HepG2 (cell line): ENCODE measurements around the gene MMP19. TPM values are rescaled to one million over a fixed set of nuclear protein-coding genes. Genes with fewer than 3 reads are reported as not detected.
A peak's percentile ranks its signal among the peaks of the same experiment; 100 is the strongest.

Experiments used
- CBFB ChIP-seq: sonication (generic); formaldehyde crosslinking; IDR thresholded peaks from 2 replicates; pipeline ENCODE4 v1.4.0; 2020; ENCODE audit warnings: missing genetic modification reagents
- DR1 ChIP-seq: sonication (generic); formaldehyde crosslinking; IDR thresholded peaks from 2 replicates; pipeline ENCODE4 v1.8.0; 2021; ENCODE audit warnings: mild to moderate bottlenecking, missing genetic modification reagents, inconsistent platforms
- FOXC1 ChIP-seq: sonication (generic); formaldehyde crosslinking; IDR thresholded peaks from 2 replicates; pipeline ENCODE4 v1.8.0; 2022; ENCODE audit warnings: mild to moderate bottlenecking, missing genetic modification reagents, borderline replicate concordance
- GTF3A ChIP-seq: sonication (generic); formaldehyde crosslinking; conservative IDR thresholded peaks from 2 replicates; pipeline ENCODE4 v1.4.0; 2020; ENCODE audit warnings: mild to moderate bottlenecking, missing genetic modification reagents
- HNRNPH1 ChIP-seq: fragments of 200-400 bp; formaldehyde crosslinking; optimal IDR thresholded peaks from 2 replicates; pipeline ENCODE3; 2017; ENCODE audit warnings: mild to moderate bottlenecking, low read depth, low read length
- KAT2B ChIP-seq: fragments of 150-350 bp; IDR thresholded peaks from 2 replicates; pipeline ENCODE4 v1.6.1; 2014; ENCODE audit warnings: low read depth, low read length, borderline replicate concordance
- KDM5B ChIP-seq: sonication (generic); formaldehyde crosslinking; IDR thresholded peaks from 2 replicates; pipeline ENCODE4 v1.4.0; 2020; ENCODE audit warnings: missing genetic modification reagents, mild to moderate bottlenecking, borderline replicate concordance
- NR2F6 ChIP-seq, 2 experiments: IDR thresholded peaks; 2 replicates each; pipeline ENCODE4 v1.6.1; 2016; ENCODE audit warnings: antibody characterized with exemption in 1 of 2, mild to moderate bottlenecking in 1 of 2
- SP2 ChIP-seq: sonication (generic); formaldehyde crosslinking; IDR thresholded peaks from 2 replicates; pipeline ENCODE4 v1.5.1; 2020; ENCODE audit warnings: mild to moderate bottlenecking, missing genetic modification reagents
- TRIM24 ChIP-seq: sonication (generic); formaldehyde crosslinking; IDR thresholded peaks from 2 replicates; pipeline ENCODE4 v1.8.0; 2022; ENCODE audit warnings: mild to moderate bottlenecking, missing genetic modification reagents
- ZMAT3 ChIP-seq: sonication (generic); formaldehyde crosslinking; conservative IDR thresholded peaks from 2 replicates; pipeline ENCODE4 v1.7.0; 2021; ENCODE audit warnings: missing genetic modification reagents
- ZNF138 ChIP-seq: sonication (generic); formaldehyde crosslinking; IDR thresholded peaks from 2 replicates; pipeline ENCODE4 v1.5.0; 2020; ENCODE audit warnings: mild to moderate bottlenecking, low read depth, missing genetic modification reagents
- ZNF333 ChIP-seq: sonication (generic); formaldehyde crosslinking; IDR thresholded peaks from 2 replicates; pipeline ENCODE4 v1.4.0; 2020; ENCODE audit warnings: mild to moderate bottlenecking, missing genetic modification reagents, borderline replicate concordance
- ZNF552 ChIP-seq: sonication (generic); formaldehyde crosslinking; IDR thresholded peaks from 2 replicates; pipeline ENCODE4 v1.9.0; 2022; ENCODE audit warnings: missing genetic modification reagents, mild to moderate bottlenecking, borderline replicate concordance
- ZNF616 ChIP-seq: sonication (generic); formaldehyde crosslinking; IDR thresholded peaks from 2 replicates; pipeline ENCODE4 v1.5.0; 2020; ENCODE audit warnings: low read depth, mild to moderate bottlenecking, missing genetic modification reagents
- ZNF781 ChIP-seq: sonication (generic); formaldehyde crosslinking; IDR thresholded peaks from 2 replicates; pipeline ENCODE4 v1.5.1; 2020; ENCODE audit warnings: borderline replicate concordance, mild to moderate bottlenecking, missing genetic modification reagents; ENCODE audit errors: not compliant biosample characterization
- ZNF788 ChIP-seq: sonication (generic); formaldehyde crosslinking; IDR thresholded peaks from 2 replicates; pipeline ENCODE4 v1.5.0; 2020; ENCODE audit warnings: mild to moderate bottlenecking, missing genetic modification reagents, borderline replicate concordance
- polyA plus RNA-seq, 8 experiments: library from polyadenylated mRNA; depleted of rRNA in 3 of 8; stranded (reverse) in 7 of 8; unstranded in 1 of 8; fragments of >200 nt; fragmentation: Illumina TruSeq in 4 of 8; extraction: Trizol in 4 of 8; gene quantifications; 2 replicates each; pipeline versions ENCODE4 v1.2.1 to v1.2.3, GENCODE V29; 2011 to 2016; ENCODE audit warnings: low read depth in 4 of 8, missing spikeins in 1 of 8, mixed read lengths in 1 of 8; ENCODE audit not compliant: insufficient read depth in 1 of 8
- total RNA-seq, 5 experiments: library from RNA; depleted of rRNA; stranded (reverse); fragments of >200 nt; fragmentation: Illumina TruSeq; extraction: Trizol; gene quantifications; 2 replicates each; pipeline ENCODE4 v1.2.3, GENCODE V29; 2016; ENCODE audit warnings: low read depth in 1 of 5
- TF ChIP-seq, protein P1 (sequence below): sonication (generic); formaldehyde crosslinking; IDR thresholded peaks from 2 replicates; pipeline ENCODE4 v1.5.0; 2020; ENCODE audit warnings: mild to moderate bottlenecking, missing genetic modification reagents, borderline replicate concordance
- TF ChIP-seq, protein P2 (sequence below): sonication (generic); formaldehyde crosslinking; IDR thresholded peaks from 2 replicates; pipeline ENCODE4 v1.5.0; 2020; ENCODE audit warnings: missing genetic modification reagents

MMP19 gene
- total and polyA plus RNA-seq, 2 of the 13 experiments (the other 11 are each of a cell fraction or from before 2014, with no cell fraction given) = 0.07 to 0.08 TPM

DNA sequence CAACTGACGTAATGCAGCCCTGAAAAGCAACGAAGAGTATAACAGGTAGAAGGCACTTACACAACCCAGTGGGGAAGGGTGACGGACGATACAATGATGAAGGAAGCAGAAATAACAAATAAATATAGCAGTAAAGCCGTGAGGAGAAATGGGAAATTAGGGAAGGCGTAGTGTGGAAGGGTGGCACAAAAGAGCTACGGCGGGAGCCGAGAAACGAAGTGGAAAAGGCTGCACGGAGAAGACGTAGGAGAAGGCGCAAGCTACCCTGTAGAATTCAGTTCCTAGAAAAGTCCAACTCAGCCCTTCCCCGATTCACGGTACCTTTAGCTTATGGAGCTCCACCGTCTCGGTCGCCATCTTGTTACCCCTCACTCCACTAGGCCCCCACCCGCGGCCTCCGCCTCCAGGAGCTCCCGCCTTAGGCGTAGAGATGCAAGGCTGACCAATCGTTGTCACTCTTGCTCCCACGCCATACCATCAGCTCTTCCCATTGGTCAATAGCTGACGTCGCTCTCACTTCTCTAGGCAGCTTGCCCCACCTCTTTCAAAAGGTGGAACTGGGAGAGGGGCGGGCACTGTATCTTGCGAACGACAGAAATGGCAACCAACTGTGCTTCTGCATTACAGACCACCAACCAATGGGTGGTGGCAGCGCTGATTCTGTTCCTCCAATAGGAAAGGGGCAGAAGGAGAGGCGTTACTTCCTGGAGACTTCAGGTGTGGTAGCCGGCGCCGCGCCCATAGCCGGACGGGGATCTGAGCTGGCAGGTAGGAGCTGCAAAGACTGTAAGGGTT lies 25.2 kb downstream of the MMP19 start, which contains the start of the genes ORMDL2 and SARNP (continued):
- TF ChIP-seq, protein P1, sequence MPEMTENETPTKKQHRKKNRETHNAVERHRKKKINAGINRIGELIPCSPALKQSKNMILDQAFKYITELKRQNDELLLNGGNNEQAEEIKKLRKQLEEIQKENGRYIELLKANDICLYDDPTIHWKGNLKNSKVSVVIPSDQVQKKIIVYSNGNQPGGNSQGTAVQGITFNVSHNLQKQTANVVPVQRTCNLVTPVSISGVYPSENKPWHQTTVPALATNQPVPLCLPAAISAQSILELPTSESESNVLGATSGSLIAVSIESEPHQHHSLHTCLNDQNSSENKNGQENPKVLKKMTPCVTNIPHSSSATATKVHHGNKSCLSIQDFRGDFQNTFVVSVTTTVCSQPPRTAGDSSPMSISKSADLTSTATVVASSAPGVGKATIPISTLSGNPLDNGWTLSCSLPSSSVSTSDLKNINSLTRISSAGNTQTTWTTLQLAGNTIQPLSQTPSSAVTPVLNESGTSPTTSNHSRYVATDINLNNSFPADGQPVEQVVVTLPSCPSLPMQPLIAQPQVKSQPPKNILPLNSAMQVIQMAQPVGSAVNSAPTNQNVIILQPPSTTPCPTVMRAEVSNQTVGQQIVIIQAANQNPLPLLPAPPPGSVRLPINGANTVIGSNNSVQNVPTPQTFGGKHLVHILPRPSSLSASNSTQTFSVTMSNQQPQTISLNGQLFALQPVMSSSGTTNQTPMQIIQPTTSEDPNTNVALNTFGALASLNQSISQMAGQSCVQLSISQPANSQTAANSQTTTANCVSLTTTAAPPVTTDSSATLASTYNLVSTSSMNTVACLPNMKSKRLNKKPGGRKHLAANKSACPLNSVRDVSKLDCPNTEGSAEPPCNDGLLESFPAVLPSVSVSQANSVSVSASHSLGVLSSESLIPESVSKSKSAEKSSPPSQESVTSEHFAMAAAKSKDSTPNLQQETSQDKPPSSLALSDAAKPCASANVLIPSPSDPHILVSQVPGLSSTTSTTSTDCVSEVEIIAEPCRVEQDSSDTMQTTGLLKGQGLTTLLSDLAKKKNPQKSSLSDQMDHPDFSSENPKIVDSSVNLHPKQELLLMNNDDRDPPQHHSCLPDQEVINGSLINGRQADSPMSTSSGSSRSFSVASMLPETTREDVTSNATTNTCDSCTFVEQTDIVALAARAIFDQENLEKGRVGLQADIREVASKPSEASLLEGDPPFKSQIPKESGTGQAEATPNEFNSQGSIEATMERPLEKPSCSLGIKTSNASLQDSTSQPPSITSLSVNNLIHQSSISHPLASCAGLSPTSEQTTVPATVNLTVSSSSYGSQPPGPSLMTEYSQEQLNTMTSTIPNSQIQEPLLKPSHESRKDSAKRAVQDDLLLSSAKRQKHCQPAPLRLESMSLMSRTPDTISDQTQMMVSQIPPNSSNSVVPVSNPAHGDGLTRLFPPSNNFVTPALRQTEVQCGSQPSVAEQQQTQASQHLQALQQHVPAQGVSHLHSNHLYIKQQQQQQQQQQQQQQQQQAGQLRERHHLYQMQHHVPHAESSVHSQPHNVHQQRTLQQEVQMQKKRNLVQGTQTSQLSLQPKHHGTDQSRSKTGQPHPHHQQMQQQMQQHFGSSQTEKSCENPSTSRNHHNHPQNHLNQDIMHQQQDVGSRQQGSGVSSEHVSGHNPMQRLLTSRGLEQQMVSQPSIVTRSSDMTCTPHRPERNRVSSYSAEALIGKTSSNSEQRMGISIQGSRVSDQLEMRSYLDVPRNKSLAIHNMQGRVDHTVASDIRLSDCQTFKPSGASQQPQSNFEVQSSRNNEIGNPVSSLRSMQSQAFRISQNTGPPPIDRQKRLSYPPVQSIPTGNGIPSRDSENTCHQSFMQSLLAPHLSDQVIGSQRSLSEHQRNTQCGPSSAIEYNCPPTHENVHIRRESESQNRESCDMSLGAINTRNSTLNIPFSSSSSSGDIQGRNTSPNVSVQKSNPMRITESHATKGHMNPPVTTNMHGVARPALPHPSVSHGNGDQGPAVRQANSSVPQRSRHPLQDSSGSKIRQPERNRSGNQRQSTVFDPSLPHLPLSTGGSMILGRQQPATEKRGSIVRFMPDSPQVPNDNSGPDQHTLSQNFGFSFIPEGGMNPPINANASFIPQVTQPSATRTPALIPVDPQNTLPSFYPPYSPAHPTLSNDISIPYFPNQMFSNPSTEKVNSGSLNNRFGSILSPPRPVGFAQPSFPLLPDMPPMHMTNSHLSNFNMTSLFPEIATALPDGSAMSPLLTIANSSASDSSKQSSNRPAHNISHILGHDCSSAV (CRISPR knock-in tag) = no peak
- no peak; the same call in 1 of the 2 replicates for TF ChIP-seq KDM5B (CRISPR knock-in tag)
- TF ChIP-seq ZNF788 (CRISPR knock-in tag) = peak; percentile 51; the same call in 1 of the 2 replicates
- TF ChIP-seq SP2 = peak; percentile 95
- no peak for TF ChIP-seq ZNF333 (CRISPR knock-in tag)
- TF ChIP-seq DR1 (CRISPR knock-in tag) = peak; percentile 75
- no peak for TF ChIP-seq ZNF616 (CRISPR knock-in tag)
- TF ChIP-seq FOXC1 (CRISPR knock-in tag) = no peak
- peak; percentile 87; the same call in 1 of the 2 replicates for TF ChIP-seq ZMAT3 (CRISPR knock-in tag)
- TF ChIP-seq GTF3A (CRISPR knock-in tag) = no peak
- no peak for TF ChIP-seq HNRNPH1
- TF ChIP-seq ZNF552 = no peak
- TF ChIP-seq NR2F6 (IDR thresholded peaks at IDR 0.05) = no peak
- TF ChIP-seq NR2F6 (CRISPR knock-in tag; IDR thresholded peaks at IDR 0.05) = no peak
- no peak for TF ChIP-seq ZNF781 (CRISPR knock-in tag)
- no peak for TF ChIP-seq KAT2B
- no peak for TF ChIP-seq TRIM24 (CRISPR knock-in tag)
- TF ChIP-seq CBFB = no peak; the same call in 1 of the 2 replicates
- TF ChIP-seq, protein P2, sequence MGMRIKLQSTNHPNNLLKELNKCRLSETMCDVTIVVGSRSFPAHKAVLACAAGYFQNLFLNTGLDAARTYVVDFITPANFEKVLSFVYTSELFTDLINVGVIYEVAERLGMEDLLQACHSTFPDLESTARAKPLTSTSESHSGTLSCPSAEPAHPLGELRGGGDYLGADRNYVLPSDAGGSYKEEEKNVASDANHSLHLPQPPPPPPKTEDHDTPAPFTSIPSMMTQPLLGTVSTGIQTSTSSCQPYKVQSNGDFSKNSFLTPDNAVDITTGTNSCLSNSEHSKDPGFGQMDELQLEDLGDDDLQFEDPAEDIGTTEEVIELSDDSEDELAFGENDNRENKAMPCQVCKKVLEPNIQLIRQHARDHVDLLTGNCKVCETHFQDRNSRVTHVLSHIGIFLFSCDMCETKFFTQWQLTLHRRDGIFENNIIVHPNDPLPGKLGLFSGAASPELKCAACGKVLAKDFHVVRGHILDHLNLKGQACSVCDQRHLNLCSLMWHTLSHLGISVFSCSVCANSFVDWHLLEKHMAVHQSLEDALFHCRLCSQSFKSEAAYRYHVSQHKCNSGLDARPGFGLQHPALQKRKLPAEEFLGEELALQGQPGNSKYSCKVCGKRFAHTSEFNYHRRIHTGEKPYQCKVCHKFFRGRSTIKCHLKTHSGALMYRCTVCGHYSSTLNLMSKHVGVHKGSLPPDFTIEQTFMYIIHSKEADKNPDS (CRISPR knock-in tag) = no peak
- 0 out of 2 replicates have a peak, but pooled peaks have one; percentile 50 for TF ChIP-seq ZNF138 (CRISPR knock-in tag)
